ENCODE measurements around the gene ID1. TPM values are rescaled to one million over a fixed set of nuclear protein-coding genes. Genes with fewer than 3 reads are reported as not detected.

The ID1 gene
- total and polyA plus RNA-seq, 2 of the 13 experiments (the other 11 are each of a cell fraction or from before 2014, with no cell fraction given): 320 to 419 TPM

DNA sequence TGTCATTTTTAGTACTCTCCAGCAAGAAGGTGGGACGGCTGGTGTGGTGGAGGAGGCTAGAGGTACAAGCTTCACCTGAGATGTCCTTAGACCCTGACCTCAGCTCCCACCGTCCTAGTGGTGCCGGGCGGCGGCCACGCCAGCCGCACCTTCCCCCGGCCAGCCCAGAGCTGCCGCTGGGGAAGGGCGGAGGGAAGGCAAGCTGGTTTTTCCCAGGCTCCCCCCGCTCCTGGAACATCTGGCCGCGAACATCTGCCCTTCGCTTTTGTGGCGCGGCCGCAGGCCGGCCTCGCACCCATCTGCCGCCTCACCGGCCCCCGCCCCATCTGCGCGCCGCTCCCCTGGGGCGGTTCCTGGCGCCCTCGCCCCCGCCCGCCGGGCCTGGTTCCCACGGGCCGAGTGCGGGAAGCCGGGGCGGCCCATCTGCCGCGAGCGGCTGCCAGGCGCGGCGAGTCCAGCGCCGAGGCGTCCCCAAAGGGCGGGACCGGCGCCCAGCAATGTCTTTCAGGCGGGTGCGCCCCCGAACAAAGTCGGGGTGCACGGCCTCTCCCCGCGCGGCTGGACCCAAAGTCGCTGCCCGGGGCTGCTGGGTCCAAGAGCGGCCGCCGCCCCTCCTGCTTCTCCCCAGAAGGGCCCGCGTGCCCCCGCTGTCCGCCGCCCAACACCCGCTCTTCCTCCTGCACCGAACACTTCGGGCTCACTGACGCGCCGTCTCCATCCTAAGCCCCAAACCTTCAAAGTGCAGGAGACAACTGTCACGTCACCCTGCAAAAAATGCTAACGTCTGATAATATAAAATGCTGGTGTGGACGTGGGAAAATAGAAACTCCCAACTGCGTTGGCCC is 17.3 kb upstream of the ID1 start (continued):
- TF ChIP-seq BRD4 (CRISPR knock-in tag; IDR thresholded peaks at IDR 0.05) (0 out of 2 replicates have a peak, but pooled peaks have one; percentile 21), KLF6 (CRISPR knock-in tag; IDR thresholded peaks at IDR 0.05) (peak; percentile 43; the same call in 1 of the 2 replicates), ZNF775 (CRISPR knock-in tag; IDR thresholded peaks at IDR 0.05; ENCODE audit: borderline replicate concordance) (no peak), TGIF2 (CRISPR knock-in tag; IDR thresholded peaks at IDR 0.05) (peak; percentile 15; the same call in 1 of the 2 replicates), MED8 (CRISPR knock-in tag; IDR thresholded peaks at IDR 0.05; ENCODE audit: insufficient replicate concordance) (no peak), ZNF724P (CRISPR knock-in tag; IDR thresholded peaks at IDR 0.05; ENCODE audit: borderline replicate concordance) (0 out of 2 replicates have a peak, but pooled peaks have one; percentile 48), KDM2A (CRISPR knock-in tag; IDR thresholded peaks at IDR 0.05; ENCODE audit: borderline replicate concordance, low read depth) (peak; percentile 81), SAFB2 (CRISPR knock-in tag; IDR thresholded peaks at IDR 0.05; ENCODE audit: borderline replicate concordance, low read depth) (peak; percentile 95), BORCS8-MEF2B (CRISPR knock-in tag; IDR thresholded peaks at IDR 0.05) (0 out of 2 replicates have a peak, but pooled peaks have one; percentile 35), GFI1 (CRISPR knock-in tag; IDR thresholded peaks at IDR 0.05; ENCODE audit: borderline replicate concordance) (peak; percentile 32; the same call in 1 of the 2 replicates), GATA4 (IDR thresholded peaks at IDR 0.05; ENCODE audit: borderline replicate concordance, low read depth) (0 out of 2 replicates have a peak, but pooled peaks have one; percentile 23)
- TF ChIP-seq, protein P1, sequence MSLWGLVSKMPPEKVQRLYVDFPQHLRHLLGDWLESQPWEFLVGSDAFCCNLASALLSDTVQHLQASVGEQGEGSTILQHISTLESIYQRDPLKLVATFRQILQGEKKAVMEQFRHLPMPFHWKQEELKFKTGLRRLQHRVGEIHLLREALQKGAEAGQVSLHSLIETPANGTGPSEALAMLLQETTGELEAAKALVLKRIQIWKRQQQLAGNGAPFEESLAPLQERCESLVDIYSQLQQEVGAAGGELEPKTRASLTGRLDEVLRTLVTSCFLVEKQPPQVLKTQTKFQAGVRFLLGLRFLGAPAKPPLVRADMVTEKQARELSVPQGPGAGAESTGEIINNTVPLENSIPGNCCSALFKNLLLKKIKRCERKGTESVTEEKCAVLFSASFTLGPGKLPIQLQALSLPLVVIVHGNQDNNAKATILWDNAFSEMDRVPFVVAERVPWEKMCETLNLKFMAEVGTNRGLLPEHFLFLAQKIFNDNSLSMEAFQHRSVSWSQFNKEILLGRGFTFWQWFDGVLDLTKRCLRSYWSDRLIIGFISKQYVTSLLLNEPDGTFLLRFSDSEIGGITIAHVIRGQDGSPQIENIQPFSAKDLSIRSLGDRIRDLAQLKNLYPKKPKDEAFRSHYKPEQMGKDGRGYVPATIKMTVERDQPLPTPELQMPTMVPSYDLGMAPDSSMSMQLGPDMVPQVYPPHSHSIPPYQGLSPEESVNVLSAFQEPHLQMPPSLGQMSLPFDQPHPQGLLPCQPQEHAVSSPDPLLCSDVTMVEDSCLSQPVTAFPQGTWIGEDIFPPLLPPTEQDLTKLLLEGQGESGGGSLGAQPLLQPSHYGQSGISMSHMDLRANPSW (CRISPR knock-in tag; IDR thresholded peaks at IDR 0.05; ENCODE audit: borderline replicate concordance): 0 out of 2 replicates have a peak, but pooled peaks have one; percentile 36
- TF ChIP-seq, protein P2, sequence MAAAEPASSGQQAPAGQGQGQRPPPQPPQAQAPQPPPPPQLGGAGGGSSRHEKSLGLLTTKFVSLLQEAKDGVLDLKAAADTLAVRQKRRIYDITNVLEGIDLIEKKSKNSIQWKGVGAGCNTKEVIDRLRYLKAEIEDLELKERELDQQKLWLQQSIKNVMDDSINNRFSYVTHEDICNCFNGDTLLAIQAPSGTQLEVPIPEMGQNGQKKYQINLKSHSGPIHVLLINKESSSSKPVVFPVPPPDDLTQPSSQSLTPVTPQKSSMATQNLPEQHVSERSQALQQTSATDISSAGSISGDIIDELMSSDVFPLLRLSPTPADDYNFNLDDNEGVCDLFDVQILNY (CRISPR knock-in tag; conservative IDR thresholded peaks at IDR 0.05): peak; percentile 9; the same call in 1 of the 2 replicates
- TF ChIP-seq, protein P3, sequence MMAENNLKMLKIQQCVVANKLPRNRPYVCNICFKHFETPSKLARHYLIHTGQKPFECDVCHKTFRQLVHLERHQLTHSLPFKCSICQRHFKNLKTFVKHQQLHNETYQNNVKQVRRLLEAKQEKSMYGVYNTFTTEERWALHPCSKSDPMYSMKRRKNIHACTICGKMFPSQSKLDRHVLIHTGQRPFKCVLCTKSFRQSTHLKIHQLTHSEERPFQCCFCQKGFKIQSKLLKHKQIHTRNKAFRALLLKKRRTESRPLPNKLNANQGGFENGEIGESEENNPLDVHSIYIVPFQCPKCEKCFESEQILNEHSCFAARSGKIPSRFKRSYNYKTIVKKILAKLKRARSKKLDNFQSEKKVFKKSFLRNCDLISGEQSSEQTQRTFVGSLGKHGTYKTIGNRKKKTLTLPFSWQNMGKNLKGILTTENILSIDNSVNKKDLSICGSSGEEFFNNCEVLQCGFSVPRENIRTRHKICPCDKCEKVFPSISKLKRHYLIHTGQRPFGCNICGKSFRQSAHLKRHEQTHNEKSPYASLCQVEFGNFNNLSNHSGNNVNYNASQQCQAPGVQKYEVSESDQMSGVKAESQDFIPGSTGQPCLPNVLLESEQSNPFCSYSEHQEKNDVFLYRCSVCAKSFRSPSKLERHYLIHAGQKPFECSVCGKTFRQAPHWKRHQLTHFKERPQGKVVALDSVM (CRISPR knock-in tag; IDR thresholded peaks at IDR 0.05): peak; percentile 14; the same call in 1 of the 2 replicates
- TF ChIP-seq, protein P4, sequence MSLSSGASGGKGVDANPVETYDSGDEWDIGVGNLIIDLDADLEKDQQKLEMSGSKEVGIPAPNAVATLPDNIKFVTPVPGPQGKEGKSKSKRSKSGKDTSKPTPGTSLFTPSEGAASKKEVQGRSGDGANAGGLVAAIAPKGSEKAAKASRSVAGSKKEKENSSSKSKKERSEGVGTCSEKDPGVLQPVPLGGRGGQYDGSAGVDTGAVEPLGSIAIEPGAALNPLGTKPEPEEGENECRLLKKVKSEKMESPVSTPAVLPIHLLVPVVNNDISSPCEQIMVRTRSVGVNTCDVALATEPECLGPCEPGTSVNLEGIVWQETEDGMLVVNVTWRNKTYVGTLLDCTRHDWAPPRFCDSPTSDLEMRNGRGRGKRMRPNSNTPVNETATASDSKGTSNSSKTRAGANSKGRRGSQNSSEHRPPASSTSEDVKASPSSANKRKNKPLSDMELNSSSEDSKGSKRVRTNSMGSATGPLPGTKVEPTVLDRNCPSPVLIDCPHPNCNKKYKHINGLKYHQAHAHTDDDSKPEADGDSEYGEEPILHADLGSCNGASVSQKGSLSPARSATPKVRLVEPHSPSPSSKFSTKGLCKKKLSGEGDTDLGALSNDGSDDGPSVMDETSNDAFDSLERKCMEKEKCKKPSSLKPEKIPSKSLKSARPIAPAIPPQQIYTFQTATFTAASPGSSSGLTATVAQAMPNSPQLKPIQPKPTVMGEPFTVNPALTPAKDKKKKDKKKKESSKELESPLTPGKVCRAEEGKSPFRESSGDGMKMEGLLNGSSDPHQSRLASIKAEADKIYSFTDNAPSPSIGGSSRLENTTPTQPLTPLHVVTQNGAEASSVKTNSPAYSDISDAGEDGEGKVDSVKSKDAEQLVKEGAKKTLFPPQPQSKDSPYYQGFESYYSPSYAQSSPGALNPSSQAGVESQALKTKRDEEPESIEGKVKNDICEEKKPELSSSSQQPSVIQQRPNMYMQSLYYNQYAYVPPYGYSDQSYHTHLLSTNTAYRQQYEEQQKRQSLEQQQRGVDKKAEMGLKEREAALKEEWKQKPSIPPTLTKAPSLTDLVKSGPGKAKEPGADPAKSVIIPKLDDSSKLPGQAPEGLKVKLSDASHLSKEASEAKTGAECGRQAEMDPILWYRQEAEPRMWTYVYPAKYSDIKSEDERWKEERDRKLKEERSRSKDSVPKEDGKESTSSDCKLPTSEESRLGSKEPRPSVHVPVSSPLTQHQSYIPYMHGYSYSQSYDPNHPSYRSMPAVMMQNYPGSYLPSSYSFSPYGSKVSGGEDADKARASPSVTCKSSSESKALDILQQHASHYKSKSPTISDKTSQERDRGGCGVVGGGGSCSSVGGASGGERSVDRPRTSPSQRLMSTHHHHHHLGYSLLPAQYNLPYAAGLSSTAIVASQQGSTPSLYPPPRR (CRISPR knock-in tag; IDR thresholded peaks at IDR 0.05; ENCODE audit: borderline replicate concordance): no peak

All from HepG2 (cell line).